SHP77 treated with DMSO at 0.1 percent for 48 hours (cell line): ENCODE results near the gene HAO1.

Source experiments
- DNase-seq: peaks from one replicate; lab custom pipeline; 2025; lab: John Stamatoyannopoulos, UW

The HAO1 gene

DNA sequence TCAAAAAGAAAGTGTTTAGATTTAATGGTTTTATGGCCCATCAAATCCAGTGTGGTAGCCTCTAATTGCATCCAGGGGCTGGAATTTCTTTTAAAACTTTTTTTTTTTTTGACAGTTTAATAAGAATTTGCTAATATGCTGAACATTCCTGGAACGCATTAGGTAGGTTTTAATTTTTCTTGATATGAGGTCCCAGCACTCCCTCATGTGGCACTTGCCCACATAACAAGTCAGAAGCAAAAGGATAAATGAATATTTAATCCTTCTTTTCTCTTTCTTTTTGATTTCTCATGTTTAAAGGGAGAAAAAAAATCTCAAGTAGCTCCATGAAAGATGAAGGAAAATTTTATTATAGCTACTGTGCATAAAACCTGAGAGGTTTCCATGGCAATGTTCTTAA, 13.5 kb downstream of the HAO1 start:
- DNase-seq: peak; percentile 48

- DNase-seq: no peak
Observed at GRCh38 chr20:7926323-7926722, 13.9 kb downstream of the HAO1 start.

- DNase-seq: no peak
Observed at GRCh38 chr20:7924692-7925091, 15.6 kb downstream of the HAO1 start.

GRCh38 chr20:7916648-7917047, 23.6 kb downstream of the HAO1 start:
- DNase-seq: no peak

GRCh38 chr20:7912551-7912950, 27.7 kb downstream of the HAO1 start:
- no peak for DNase-seq

GRCh38 chr20:7911586-7912330, 28.5 kb downstream of the HAO1 start:
- DNase-seq: no peak

- no peak for DNase-seq
Observed at GRCh38 chr20:7908905-7909304, 31.4 kb downstream of the HAO1 start.

DNA sequence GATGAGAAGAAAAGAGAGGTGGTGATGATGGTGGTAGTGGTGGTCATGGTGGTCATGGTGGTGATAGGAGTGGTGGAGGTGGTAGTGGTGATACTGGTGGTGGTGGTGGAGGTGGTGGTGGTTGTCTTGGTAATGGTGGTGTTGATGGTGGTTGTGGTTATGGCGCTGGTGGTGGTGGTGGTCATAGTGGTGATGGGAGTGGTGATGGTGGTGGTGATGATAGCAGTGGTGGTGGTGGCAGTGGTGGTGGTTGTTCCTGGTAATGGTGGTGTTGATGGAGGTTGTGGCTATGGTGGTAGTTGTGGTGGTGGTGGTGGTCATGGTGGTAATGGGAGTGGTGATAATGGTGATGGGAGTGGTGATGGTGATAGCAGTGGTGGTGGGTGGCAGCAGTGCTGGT, 36.8 kb downstream of the HAO1 start:
- no peak for DNase-seq

DNA sequence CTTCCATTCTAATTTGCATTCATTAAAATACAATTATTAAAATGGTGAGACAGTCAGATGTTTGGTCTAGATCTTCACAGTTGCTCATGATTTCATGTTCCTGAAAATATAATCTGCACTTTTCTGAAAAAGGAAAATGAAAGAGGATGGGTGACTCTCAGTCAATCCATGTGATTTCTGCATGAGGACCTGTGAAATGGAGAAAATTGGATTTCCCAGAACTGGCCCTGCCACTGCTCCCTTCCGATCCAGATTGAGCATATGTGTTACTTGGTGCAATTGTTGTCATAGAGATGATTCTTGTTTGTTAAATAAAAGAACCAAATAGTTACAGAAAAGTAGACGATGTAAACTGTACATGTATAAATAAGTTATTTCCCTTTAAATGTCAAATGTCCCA, 37.4 kb downstream of the HAO1 start:
- DNase-seq: no peak

DNA sequence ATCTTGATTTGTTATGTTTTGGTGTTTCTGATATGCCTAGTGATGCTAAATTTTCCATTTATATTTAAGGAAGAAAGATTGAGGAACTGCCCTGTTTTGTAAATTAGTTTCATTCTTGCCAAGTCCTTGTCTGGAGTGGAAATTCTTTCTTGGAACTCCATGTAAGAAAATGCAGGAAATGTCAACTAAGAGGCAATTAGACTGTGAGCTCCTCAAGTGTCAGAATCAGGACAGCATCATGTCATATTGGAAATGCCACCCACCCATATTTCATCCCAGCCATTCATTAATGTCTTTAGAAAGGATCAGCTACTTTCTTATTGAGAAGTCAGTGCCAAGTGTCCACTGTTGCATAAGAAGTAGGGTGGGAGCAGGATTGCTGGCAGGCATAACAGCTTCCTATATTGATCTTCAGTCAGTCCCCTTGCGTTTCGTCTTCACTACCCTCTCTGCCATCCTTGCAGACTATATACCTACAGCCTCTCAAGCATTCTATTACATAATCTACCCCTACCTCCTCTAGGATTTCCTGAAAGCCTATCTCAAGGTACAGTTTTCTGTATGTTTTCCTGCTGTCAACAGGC, 42.4 kb downstream of the HAO1 start:
- DNase-seq: no peak

DNA sequence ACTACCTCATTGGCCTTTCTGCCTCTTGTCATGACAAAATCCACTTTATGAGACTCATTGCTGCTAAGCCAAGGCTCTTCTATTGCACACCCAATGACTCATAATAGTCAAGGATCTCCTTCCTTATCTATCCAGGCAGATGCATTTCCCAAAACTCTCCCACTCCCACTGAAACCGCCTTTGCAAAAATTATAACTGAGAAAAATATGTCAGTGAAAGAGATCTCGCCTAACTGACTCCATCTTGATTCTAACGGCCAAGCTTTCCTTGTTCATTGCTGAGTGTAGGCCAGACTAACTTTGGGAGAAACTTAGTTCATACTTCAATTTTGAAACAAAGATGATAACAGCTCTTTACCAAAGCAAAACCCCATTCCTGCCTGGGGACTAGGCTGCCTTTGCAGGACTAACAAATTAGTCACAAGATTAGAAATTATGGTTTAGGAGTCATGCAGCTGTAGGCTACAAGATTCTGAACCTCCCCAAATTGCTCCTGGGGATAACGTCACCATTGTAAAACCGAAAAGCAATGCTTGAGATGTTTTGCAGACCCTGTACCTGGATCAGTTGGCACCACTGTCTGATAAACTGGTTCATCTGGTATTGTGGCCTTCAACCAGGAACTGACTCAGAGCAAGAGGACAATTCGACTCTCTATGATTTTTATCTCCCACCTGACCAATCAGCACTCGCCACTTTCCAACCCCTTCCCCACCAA, 47.1 kb downstream of the HAO1 start:
- no peak for DNase-seq

DNA sequence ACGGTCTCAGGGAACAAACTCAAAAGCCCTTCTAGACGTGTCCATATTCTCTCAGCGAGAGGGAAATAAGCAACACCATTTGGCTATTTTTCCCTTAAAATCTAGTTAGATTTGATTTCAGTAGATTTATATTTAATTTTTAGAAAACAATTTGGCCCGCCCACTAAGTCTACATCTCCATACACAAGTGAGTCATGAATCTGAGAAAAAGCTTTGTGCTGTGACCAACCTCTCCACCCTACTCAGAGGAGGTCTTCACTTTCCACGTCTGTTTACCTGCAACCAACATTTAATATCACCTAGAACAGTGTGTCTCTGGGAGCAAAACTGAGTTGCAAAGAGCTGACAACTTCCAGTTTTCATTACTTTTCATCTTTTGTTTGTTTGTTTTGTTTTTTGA, 48.6 kb downstream of the HAO1 start:
- DNase-seq: no peak

- DNase-seq: no peak
Observed at GRCh38 chr20:7889736-7890135, 50.5 kb downstream of the HAO1 start.

DNA sequence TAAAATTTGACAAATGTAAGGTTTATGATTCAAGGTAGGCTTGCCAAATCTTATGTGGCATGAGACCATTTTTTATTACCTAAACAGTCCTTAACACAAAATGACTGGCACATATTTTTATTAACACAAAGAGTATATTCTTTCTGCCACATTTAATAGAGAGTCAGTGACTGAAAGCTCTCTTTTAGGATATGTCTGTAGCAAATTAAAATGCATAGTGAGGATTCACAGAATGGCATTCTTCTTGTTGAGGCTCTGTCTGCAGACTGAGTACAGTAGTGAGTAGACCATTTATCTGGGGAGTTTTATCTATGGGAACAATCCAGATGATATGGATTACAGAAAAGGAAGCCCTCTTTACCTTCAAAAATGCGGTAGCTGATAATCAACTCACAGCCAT, 56.5 kb downstream of the HAO1 start:
- DNase-seq: no peak

GRCh38 chr20:7883309-7883708, 56.9 kb downstream of the HAO1 start:
- DNase-seq: no peak

- DNase-seq: no peak
Observed at GRCh38 chr20:7882076-7882475, 58.2 kb downstream of the HAO1 start.

DNA sequence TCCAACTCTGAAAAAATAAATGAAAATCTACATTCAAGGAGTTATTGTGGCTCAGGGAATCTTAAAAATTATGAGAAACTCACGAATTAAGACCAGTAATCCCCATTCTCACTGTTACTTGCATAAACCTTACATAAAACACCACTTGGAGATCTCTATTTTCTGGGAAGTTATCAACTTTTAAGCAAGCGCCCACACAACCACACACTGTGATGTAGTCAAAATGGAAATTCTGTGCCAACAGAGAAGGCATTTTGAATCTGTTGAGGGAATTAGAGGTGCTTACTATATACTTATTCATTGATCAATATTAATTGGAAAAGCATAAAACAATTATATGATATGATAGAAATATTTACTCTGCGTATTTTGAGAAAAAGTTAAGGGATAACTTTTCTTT, 58.7 kb downstream of the HAO1 start:
- no peak for DNase-seq

- DNase-seq: no peak
Observed at GRCh38 chr20:7879883-7880282, 60.4 kb downstream of the HAO1 start.

GRCh38 chr20:7868108-7868507, 72.2 kb downstream of the HAO1 start:
- no peak for DNase-seq

DNA sequence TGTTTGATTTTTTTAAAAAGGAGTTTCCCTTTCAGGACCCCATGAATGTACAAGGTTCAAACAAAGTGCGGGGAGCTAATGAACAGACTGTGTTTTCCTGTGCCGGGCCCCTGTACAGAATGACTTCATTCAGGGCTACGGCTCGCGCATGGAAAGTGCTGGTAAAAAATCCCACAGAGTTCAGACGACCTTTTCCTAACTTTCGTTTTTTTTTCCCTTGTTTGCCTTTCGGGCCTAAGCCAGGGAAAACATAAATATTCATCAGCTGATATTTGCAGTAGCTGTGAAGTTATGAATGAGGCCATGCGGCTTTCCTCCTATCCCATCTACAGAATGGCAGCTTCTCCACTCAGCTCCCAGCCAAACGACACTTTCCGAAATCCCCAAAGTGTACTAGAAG, 74.0 kb downstream of the HAO1 start:
- no peak for DNase-seq

- peak; percentile 94 for DNase-seq
Observed at GRCh38 chr20:7859356-7859802, 80.9 kb downstream of the HAO1 start.

- peak; percentile 93 for DNase-seq
Observed at GRCh38 chr20:7858734-7859250, 81.5 kb downstream of the HAO1 start.

- DNase-seq: no peak
Observed at GRCh38 chr20:7856756-7857155, 83.5 kb downstream of the HAO1 start.
